Measurements from ENCODE around the gene RGS14. TPM values are rescaled to one million over a fixed set of nuclear protein-coding genes. Genes with fewer than 3 reads are reported as not detected.

Gene RGS14, protein sequence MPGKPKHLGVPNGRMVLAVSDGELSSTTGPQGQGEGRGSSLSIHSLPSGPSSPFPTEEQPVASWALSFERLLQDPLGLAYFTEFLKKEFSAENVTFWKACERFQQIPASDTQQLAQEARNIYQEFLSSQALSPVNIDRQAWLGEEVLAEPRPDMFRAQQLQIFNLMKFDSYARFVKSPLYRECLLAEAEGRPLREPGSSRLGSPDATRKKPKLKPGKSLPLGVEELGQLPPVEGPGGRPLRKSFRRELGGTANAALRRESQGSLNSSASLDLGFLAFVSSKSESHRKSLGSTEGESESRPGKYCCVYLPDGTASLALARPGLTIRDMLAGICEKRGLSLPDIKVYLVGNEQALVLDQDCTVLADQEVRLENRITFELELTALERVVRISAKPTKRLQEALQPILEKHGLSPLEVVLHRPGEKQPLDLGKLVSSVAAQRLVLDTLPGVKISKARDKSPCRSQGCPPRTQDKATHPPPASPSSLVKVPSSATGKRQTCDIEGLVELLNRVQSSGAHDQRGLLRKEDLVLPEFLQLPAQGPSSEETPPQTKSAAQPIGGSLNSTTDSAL
- 4.5 TPM for total RNA-seq

DNA sequence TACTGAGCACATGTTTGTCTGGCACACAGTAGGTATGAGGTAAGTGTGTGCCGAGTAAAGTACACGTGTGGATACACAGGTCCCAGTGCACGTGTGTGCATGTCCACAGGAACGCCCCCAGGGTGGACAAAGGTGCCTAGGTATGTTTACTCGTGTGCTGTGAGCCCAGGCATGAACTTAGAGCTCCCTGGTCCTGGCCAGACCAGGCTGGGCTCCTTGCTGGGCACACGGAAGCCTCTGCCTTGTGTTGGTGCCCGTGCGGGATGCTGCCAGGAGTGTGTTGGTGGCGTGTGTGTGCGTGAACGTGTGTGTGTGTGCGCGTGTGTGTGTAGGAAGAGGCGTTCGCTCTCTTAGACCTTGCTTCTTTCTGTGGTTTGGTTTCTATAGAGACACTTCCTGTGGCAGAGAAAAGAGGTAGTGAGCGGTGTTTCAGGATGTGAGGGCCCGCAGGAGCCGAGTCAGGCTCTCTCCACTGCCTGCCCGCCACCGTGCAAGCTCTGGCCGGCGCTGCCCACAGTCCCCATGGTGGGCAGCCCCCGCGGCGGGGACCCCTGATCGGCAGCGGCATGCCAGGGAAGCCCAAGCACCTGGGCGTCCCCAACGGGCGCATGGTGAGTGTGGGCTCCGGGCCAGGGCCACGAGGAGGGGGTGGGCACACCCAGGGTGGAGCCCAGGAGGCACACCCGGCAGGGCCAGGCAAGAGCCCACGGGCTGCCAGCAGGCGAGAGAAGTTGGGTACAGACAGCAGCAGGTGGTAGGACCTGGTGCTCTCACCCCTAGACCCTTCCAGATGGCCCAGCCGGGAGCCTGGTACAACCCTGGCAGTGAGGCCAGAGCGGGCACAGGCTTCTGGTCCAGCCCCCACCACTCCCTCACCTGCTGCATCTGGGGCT is at the start of gene RGS14:
TSS of gene RGS14 (plus strand) at position 466 of the 893 bp plus-strand sequence. CDS start at position 567, 101 bp downstream.
- no peak for DNase-seq (ENCODE audit: low spot score in 2 of 2)
- Histone ChIP-seq H3K27ac (no peak within 1 kb of the TSS), H3K9me3 (no peaks in the 10 kb centered on the region), H3K4me1 (no peaks in the 10 kb centered on the region), H3K36me3 (no peaks in the 10 kb centered on the region), H3K4me3 (peak within 1 kb of the TSS in 1 of 2 donors; percentile 52), H3K27me3 (no peaks in the 10 kb centered on the region)
- intact Hi-C loops (cut with DNase I), result no loop called here
- TF ChIP-seq, protein P1, sequence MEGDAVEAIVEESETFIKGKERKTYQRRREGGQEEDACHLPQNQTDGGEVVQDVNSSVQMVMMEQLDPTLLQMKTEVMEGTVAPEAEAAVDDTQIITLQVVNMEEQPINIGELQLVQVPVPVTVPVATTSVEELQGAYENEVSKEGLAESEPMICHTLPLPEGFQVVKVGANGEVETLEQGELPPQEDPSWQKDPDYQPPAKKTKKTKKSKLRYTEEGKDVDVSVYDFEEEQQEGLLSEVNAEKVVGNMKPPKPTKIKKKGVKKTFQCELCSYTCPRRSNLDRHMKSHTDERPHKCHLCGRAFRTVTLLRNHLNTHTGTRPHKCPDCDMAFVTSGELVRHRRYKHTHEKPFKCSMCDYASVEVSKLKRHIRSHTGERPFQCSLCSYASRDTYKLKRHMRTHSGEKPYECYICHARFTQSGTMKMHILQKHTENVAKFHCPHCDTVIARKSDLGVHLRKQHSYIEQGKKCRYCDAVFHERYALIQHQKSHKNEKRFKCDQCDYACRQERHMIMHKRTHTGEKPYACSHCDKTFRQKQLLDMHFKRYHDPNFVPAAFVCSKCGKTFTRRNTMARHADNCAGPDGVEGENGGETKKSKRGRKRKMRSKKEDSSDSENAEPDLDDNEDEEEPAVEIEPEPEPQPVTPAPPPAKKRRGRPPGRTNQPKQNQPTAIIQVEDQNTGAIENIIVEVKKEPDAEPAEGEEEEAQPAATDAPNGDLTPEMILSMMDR (IDR thresholded peaks at IDR 0.05), result no peak

DNA sequence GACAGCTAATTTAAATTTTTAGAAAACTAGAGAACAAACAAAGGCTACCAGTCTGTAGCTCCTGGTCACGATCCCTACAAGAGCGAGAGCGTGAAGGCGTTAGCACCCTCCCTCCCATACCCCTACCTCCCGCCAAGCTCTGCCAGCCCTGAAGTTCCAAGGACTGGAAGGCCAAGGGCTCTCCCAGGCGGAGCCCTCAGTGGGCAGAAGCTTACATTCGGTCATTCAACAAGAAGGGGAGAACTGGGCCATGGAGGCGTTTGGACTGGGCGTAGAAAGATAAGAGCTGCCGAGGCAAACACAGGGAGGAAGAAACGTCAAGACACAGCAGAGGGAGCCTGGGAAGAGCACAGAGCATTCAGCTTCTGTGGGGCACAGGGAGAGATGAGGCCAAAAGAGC is 49.0 kb upstream of the RGS14 start:
- H3K27me3 ChIP-seq, result no peaks in the 10 kb centered on the region
- TF ChIP-seq, protein P1 (IDR thresholded peaks at IDR 0.05), result no peak
- intact Hi-C loops (cut with DNase I), result loop anchor here (10.0 kb wide), 2 partner anchors 664 to 846 kb away; partner anchors contain the start of genes NHP2 and TSPAN17
- no peak overlapping the region for H3K4me3 ChIP-seq
- H3K27ac ChIP-seq, result no peak overlapping the region
- H3K9me3 ChIP-seq, result no peaks in the 10 kb centered on the region
- no peak for DNase-seq (ENCODE audit: low spot score in 2 of 2)
- peaks cover 16 to 31% of the 10 kb centered on the region in 2 donors for H3K4me1 ChIP-seq
- peaks cover 2 to 29% of the 10 kb centered on the region in 2 donors for H3K36me3 ChIP-seq

GRCh38 chr5:177309351-177310191 is 48.2 kb upstream of the RGS14 start:
- intact Hi-C loops (cut with DNase I), result loop anchor here (5.0 to 10.0 kb wide), 5 partner anchors 143 to 845 kb away; partner anchors contain the start of genes DDX41, NHP2, PDLIM7 and TSPAN17
- H3K27me3 ChIP-seq, result no peaks in the 10 kb centered on the region
- no peak overlapping the region for H3K4me3 ChIP-seq
- H3K27ac ChIP-seq, result no peak overlapping the region
- no peaks in the 10 kb centered on the region for H3K9me3 ChIP-seq
- H3K36me3 ChIP-seq, result peaks cover 2 to 29% of the 10 kb centered on the region in 2 donors
- peaks cover 16 to 27% of the 10 kb centered on the region in 2 donors for H3K4me1 ChIP-seq
- TF ChIP-seq, protein P1 (IDR thresholded peaks at IDR 0.05), result peak; percentile 43 to 81 (median 75)
- DNase-seq (ENCODE audit: low spot score in 2 of 2), result no peak

DNA sequence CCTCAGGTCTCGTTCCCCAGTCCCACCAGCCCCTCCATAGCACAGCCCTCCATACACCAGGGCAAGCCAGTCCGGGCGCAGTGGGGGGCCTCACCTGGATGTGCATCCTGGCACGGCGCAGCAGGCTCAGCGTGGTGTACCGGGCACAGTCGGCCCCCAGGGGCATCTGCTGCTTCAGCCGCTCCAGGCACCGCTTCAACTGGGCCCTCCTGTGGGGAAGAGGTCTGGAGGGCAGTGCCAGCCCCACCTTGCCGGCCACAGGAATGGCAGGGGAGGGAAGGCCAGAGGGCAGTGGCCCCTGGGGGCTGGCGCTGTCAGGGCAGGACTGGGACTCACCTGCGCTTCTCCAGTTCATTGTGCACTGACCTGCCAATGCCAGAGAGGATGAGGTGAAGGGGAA is 47.4 kb upstream of the RGS14 start:
- no peaks in the 10 kb centered on the region for H3K9me3 ChIP-seq
- peaks cover 12 to 19% of the 10 kb centered on the region in 2 donors for H3K4me1 ChIP-seq
- H3K4me3 ChIP-seq, result no peak overlapping the region
- no peak overlapping the region for H3K27ac ChIP-seq
- peaks cover 2 to 28% of the 10 kb centered on the region in 2 donors for H3K36me3 ChIP-seq
- no peaks in the 10 kb centered on the region for H3K27me3 ChIP-seq
- TF ChIP-seq, protein P1 (IDR thresholded peaks at IDR 0.05), result no peak
- intact Hi-C loops (cut with DNase I), result loop anchor here (5.0 kb wide), 3 partner anchors 142 to 207 kb away; partner anchors contain the start of genes DDX41 and PDLIM7
- DNase-seq (ENCODE audit: low spot score in 2 of 2), result peak in 1 of 2 donors; percentile 63
